HEK293 (cell line): ENCODE measurements around the gene HOXB7.

Source experiments
- CTCF ChIA-PET: fragments of 350-600 bp; formaldehyde crosslinking; extraction: SDS; loops from one replicate; lab custom pipeline; 2021; ENCODE audit warnings: antibody characterized with exemption; lab: Yijun Ruan, JAX
- POLR2A ChIA-PET: fragments of 300-600 bp; formaldehyde crosslinking; extraction: SDS; loops from one replicate; lab custom pipeline; 2020; ENCODE audit warnings: antibody characterized with exemption, inconsistent platforms; lab: Yijun Ruan, JAX
- H3K27ac ChIP-seq: fragments of 200-500 bp; sonication (Bioruptor generic); 2 replicates; pipeline ENCODE4 v1.5.1; 2014; ENCODE audit warnings: low read depth, low read length, control low read depth, inconsistent platforms; ENCODE audit errors: extremely low read depth
- H3K36me3 ChIP-seq, 2 experiments: fragments of 200-500 bp in 1 of 2; sonication (Bioruptor generic) in 1 of 2; 1 replicate in 1 of 2; 2 replicates in 1 of 2; pipeline ENCODE4 v1.5.1; 2014 to 2017; ENCODE audit warnings: inconsistent platforms in 2 of 2, low read length in 2 of 2; ENCODE audit not compliant: control insufficient read depth in 2 of 2, insufficient read depth in 1 of 2
- H3K4me1 ChIP-seq: fragments of 200-500 bp; sonication (Bioruptor generic); 2 replicates; pipeline ENCODE4 v1.5.1; 2014; ENCODE audit warnings: mild to moderate bottlenecking, low read length, inconsistent platforms; ENCODE audit not compliant: control insufficient read depth, insufficient read depth
- H3K4me3 ChIP-seq: 2 replicates; pipeline ENCODE4 v1.5.1; 2011; ENCODE audit warnings: low read depth, mild to moderate bottlenecking, control low read depth, low read length, moderate library complexity
- H3K9me3 ChIP-seq: fragments of 200-500 bp; sonication (Bioruptor generic); 2 replicates; pipeline ENCODE4 v1.5.1; 2014; ENCODE audit warnings: low read depth, low read length, inconsistent platforms; ENCODE audit not compliant: control insufficient read depth, insufficient read depth
- EGR2 ChIP-seq: fragments of 450-650 bp; formaldehyde crosslinking; IDR thresholded peaks from 2 replicates; pipeline ENCODE4 v1.5.1; 2016; ENCODE audit warnings: low read depth, missing biosample characterization, missing genetic modification characterization
- FEZF1 ChIP-seq: fragments of 450-650 bp; formaldehyde crosslinking; IDR thresholded peaks from 2 replicates; pipeline ENCODE4 v1.5.1; 2016; ENCODE audit warnings: missing biosample characterization, missing genetic modification characterization
- GLI2 ChIP-seq: fragments of 450-650 bp; formaldehyde crosslinking; IDR thresholded peaks from 2 replicates; pipeline ENCODE4; 2017; ENCODE audit warnings: missing biosample characterization, missing genetic modification characterization, low read depth, borderline replicate concordance
- KLF8 ChIP-seq: fragments of 450-650 bp; formaldehyde crosslinking; IDR thresholded peaks from 2 replicates; pipeline ENCODE4 v1.5.1; 2016; ENCODE audit warnings: missing biosample characterization, missing genetic modification characterization
- PATZ1 ChIP-seq: fragments of 450-650 bp; formaldehyde crosslinking; IDR thresholded peaks from 2 replicates; pipeline ENCODE4 v1.5.1; 2016; ENCODE audit warnings: missing biosample characterization, missing genetic modification characterization
- PRDM6 ChIP-seq: fragments of 450-650 bp; formaldehyde crosslinking; IDR thresholded peaks from 2 replicates; pipeline ENCODE4 v1.5.1; 2017; ENCODE audit warnings: missing biosample characterization, missing genetic modification characterization
- REPIN1 ChIP-seq: fragments of 450-650 bp; formaldehyde crosslinking; IDR thresholded peaks from 2 replicates; pipeline ENCODE4 v1.5.1; 2017; ENCODE audit warnings: missing biosample characterization, missing genetic modification characterization, low read depth
- SP3 ChIP-seq: fragments of 450-650 bp; formaldehyde crosslinking; IDR thresholded peaks from 2 replicates; pipeline ENCODE4 v1.5.1; 2016; ENCODE audit warnings: missing biosample characterization, missing genetic modification characterization
- ZFHX2 ChIP-seq: fragments of 450-650 bp; formaldehyde crosslinking; conservative IDR thresholded peaks from 2 replicates; pipeline ENCODE4 v1.5.1; 2016; ENCODE audit warnings: missing biosample characterization, missing genetic modification characterization
- ZNF10 ChIP-seq: fragments of 450-650 bp; formaldehyde crosslinking; IDR thresholded peaks from 2 replicates; pipeline ENCODE4 v1.5.1; 2017; ENCODE audit warnings: missing biosample characterization, missing genetic modification characterization
- ZNF324 ChIP-seq: fragments of 450-650 bp; formaldehyde crosslinking; IDR thresholded peaks from 2 replicates; pipeline ENCODE4 v1.5.1; 2016; ENCODE audit warnings: missing biosample characterization, missing genetic modification characterization
- ZNF398 ChIP-seq: fragments of 450-650 bp; formaldehyde crosslinking; IDR thresholded peaks from 2 replicates; pipeline ENCODE4 v1.5.1; 2017; ENCODE audit warnings: missing biosample characterization, missing genetic modification characterization
- ZNF513 ChIP-seq: fragments of 450-650 bp; IDR thresholded peaks from 2 replicates; pipeline ENCODE4 v1.5.1; 2018; ENCODE audit warnings: missing biosample characterization, missing genetic modification characterization
- ZNF571 ChIP-seq: fragments of 450-650 bp; formaldehyde crosslinking; IDR thresholded peaks from 2 replicates; pipeline ENCODE4 v1.5.0; 2017; ENCODE audit warnings: missing biosample characterization, missing genetic modification characterization
- ZNF596 ChIP-seq: fragments of 450-650 bp; IDR thresholded peaks from 2 replicates; pipeline ENCODE4 v1.5.0; 2018; ENCODE audit warnings: missing biosample characterization, mild to moderate bottlenecking, missing genetic modification characterization, moderate library complexity
- ZNF600 ChIP-seq: fragments of 450-650 bp; formaldehyde crosslinking; IDR thresholded peaks from 2 replicates; pipeline ENCODE4 v1.5.1; 2016; ENCODE audit warnings: missing biosample characterization, missing genetic modification characterization
- ZNF621 ChIP-seq: fragments of 450-650 bp; formaldehyde crosslinking; IDR thresholded peaks from 2 replicates; pipeline ENCODE4 v1.5.1; 2017; ENCODE audit warnings: missing biosample characterization, missing genetic modification characterization
- ZNF777 ChIP-seq: fragments of 450-650 bp; formaldehyde crosslinking; IDR thresholded peaks from 2 replicates; pipeline ENCODE4 v1.5.1; 2017; ENCODE audit warnings: missing biosample characterization, missing genetic modification characterization, borderline replicate concordance
- ZNF837 ChIP-seq: fragments of 450-650 bp; formaldehyde crosslinking; IDR thresholded peaks from 2 replicates; pipeline ENCODE4 v1.5.1; 2016; ENCODE audit warnings: missing biosample characterization, missing genetic modification characterization

Gene HOXB7

GRCh38 chr17:48579760-48580554 is 30.9 kb downstream of the HOXB7 start (continued):
- TF ChIP-seq ZNF571 (tag by site-specific recombination) (no peak), GLI2 (tag by site-specific recombination) (no peak), KLF8 (no peak), PRDM6 (tag by site-specific recombination) (peak; percentile 72), REPIN1 (no peak), ZNF513 (tag by site-specific recombination) (no peak), ZNF837 (tag by site-specific recombination) (no peak), FEZF1 (no peak), ZNF398 (tag by site-specific recombination) (no peak), ZNF621 (tag by site-specific recombination) (no peak), ZNF777 (tag by site-specific recombination) (no peak)
- TF ChIP-seq, all 188 proteins: peak for 3

GRCh38 chr17:48579471-48579759 is 31.4 kb downstream of the HOXB7 start:
- Histone ChIP-seq H3K27ac (peak overlapping the region; percentile 91; the same call in 1 of the 2 replicates), H3K4me1 (peaks cover 68% of the 10 kb centered on the region), H3K4me3 (no peak overlapping the region), H3K36me3 (peaks cover 0 to 18% of the 10 kb centered on the region in 2 experiments; a peak in 1 of 3 replicates), H3K9me3 (no peaks in the 10 kb centered on the region)
- ChIA-PET CTCF (interaction anchor here (0.9 to 1.5 kb wide), 2 partner anchors 78 to 243 kb away, joined by 3 read pairs; no protein-coding TSS in a partner anchor), POLR2A (interaction anchor here (1.3 to 4.1 kb wide), 2 partner anchors 32 to 36 kb away, joined by 3 to 14 read pairs; no protein-coding TSS in a partner anchor)
- TF ChIP-seq ZNF324 (tag by site-specific recombination) (no peak), ZNF10 (tag by site-specific recombination) (peak; percentile 73; the same call in 1 of the 2 replicates)

- peak overlapping the region; percentile 52 for H3K4me3 ChIP-seq
- peak overlapping the region; percentile 91 for H3K27ac ChIP-seq
- TF ChIP-seq EGR2 (tag by site-specific recombination) (0 out of 2 replicates have a peak, but pooled peaks have one; percentile 15), SP3 (no peak), ZFHX2 (tag by site-specific recombination) (peak; percentile 31; the same call in 1 of the 2 replicates), PATZ1 (tag by site-specific recombination) (0 out of 2 replicates have a peak, but pooled peaks have one; percentile 13), ZNF600 (peak; percentile 61), ZNF596 (tag by site-specific recombination) (peak; percentile 79)
- ChIA-PET CTCF (interaction anchor here (0.8 kb wide), 1 partner anchor 9 kb away, joined by 3 read pairs; no protein-coding TSS in a partner anchor), POLR2A (interaction anchor here (0.9 to 4.1 kb wide), 3 partner anchors 9 to 35 kb away, joined by 3 to 14 read pairs (median 3); no protein-coding TSS in a partner anchor)
- peaks cover 68% of the 10 kb centered on the region for H3K4me1 ChIP-seq
- H3K9me3 ChIP-seq = no peaks in the 10 kb centered on the region
- peaks cover 0 to 13% of the 10 kb centered on the region in 2 experiments; a peak in 2 of 3 replicates for H3K36me3 ChIP-seq
Measured at GRCh38 chr17:48578616-48579470, 32.0 kb downstream of the HOXB7 start.
